Endothelial cell of umbilical vein (primary cell): ENCODE measurements around the gene ABCF2. TPM values are rescaled to one million over a fixed set of nuclear protein-coding genes. Genes with fewer than 3 reads are reported as not detected.

ENCODE experiments used
- BruUV-seq: library from RNA; stranded (reverse); fragments of 400-500 nt; replicated peaks from 2 replicates; lab custom pipeline; 2021; lab: Mats Ljungman, UMichigan
- CTCF ChIA-PET: fragments of 300-600, 350-600 bp; sonication (Branson Sonifier 250); formaldehyde crosslinking; loops from one replicate; lab custom pipeline; 2021; ENCODE audit warnings: antibody characterized with exemption, inconsistent platforms; lab: Charles Lee
- POLR2A ChIA-PET: fragments of 300-600, 350-600 bp; sonication (Branson Sonifier 250); formaldehyde crosslinking; loops from one replicate; lab custom pipeline; 2021; ENCODE audit warnings: antibody characterized with exemption, inconsistent platforms; lab: Charles Lee
- DNase-seq: peaks from one replicate; pipeline ENCODE4 v3.0.0-alpha.2; 2011; ENCODE audit warnings: low read depth, low spot score
- FAIRE-seq: peaks from 2 replicates; lab custom pipeline; 2011; peaks lifted over from hg19 to GRCh38; lab: Jason Lieb, UNC
- H2AFZ ChIP-seq: 2 replicates; pipeline ENCODE4 v1.6.0; 2012; ENCODE audit warnings: low read depth, low read length, control low read depth, inconsistent platforms
- H3K27ac ChIP-seq: 2 replicates; pipeline ENCODE4 v1.5.1; 2011; ENCODE audit warnings: low read depth, mild to moderate bottlenecking, control low read depth, low read length, moderate library complexity; ENCODE audit not compliant: insufficient read depth
- H3K27me3 ChIP-seq, 2 experiments: 2 replicates each; pipeline versions ENCODE4 v1.6.0 to v1.6.1; 2011; ENCODE audit warnings: low read length in 2 of 2, mixed read lengths in 1 of 2; ENCODE audit not compliant: control insufficient read depth in 2 of 2, insufficient read depth in 2 of 2
- H3K36me3 ChIP-seq, 2 experiments: 2 replicates in 1 of 2; 3 replicates in 1 of 2; pipeline ENCODE4 v1.5.1; 2011; ENCODE audit warnings: low read length in 2 of 2, mild to moderate bottlenecking in 1 of 2, moderate library complexity in 1 of 2; ENCODE audit not compliant: control insufficient read depth in 2 of 2, insufficient read depth in 2 of 2; ENCODE audit errors: extremely low read depth in 1 of 2
- H3K4me1 ChIP-seq: 3 replicates; pipeline ENCODE4 v1.5.1; 2011; ENCODE audit warnings: mild to moderate bottlenecking, low read length; ENCODE audit not compliant: control insufficient read depth, insufficient read depth; ENCODE audit errors: extremely low read depth
- H3K4me2 ChIP-seq: 2 replicates; pipeline ENCODE4 v1.6.1; 2011; ENCODE audit warnings: low read length, control low read depth, mixed read lengths; ENCODE audit not compliant: insufficient read depth
- H3K4me3 ChIP-seq, 3 experiments: fragments of 200-600 bp in 1 of 3; sonication (generic), shearing (Covaris generic) in 1 of 3; replicated peaks in 1 of 3; 2 replicates each; pipeline ENCODE4 v1.5.1; 2011 to 2016; ENCODE audit warnings: control low read depth in 3 of 3, low read length in 3 of 3, mild to moderate bottlenecking in 2 of 3, inconsistent platforms in 1 of 3, low read depth in 1 of 3, moderate library complexity in 1 of 3; ENCODE audit not compliant: insufficient read depth in 1 of 3
- H3K79me2 ChIP-seq: 2 replicates; pipeline ENCODE4 v1.6.0; 2012; ENCODE audit warnings: low read length, inconsistent platforms; ENCODE audit not compliant: control insufficient read depth, insufficient read depth
- H3K9ac ChIP-seq: replicated peaks from 2 replicates; pipeline ENCODE3; 2011; ENCODE audit warnings: low read length, control low read depth; ENCODE audit not compliant: insufficient read depth; ENCODE audit errors: extremely low read depth
- H3K9me1 ChIP-seq: replicated peaks from 3 replicates; pipeline ENCODE4 v1.6.0; 2011; ENCODE audit warnings: mild to moderate bottlenecking, low read length; ENCODE audit not compliant: control insufficient read depth, insufficient read depth; ENCODE audit errors: extremely low read depth
- H3K9me3 ChIP-seq: replicated peaks from 2 replicates; pipeline ENCODE4 v1.5.1; 2012; ENCODE audit warnings: low read length, inconsistent platforms; ENCODE audit not compliant: control insufficient read depth, insufficient read depth
- H4K20me1 ChIP-seq: replicated peaks from 2 replicates; pipeline ENCODE3; 2011; ENCODE audit warnings: mild to moderate bottlenecking, low read length; ENCODE audit not compliant: control insufficient read depth, insufficient read depth; ENCODE audit errors: extremely low read depth
- EZH2 ChIP-seq: IDR thresholded peaks from 2 replicates; pipeline ENCODE4 v1.6.1; 2012; ENCODE audit warnings: borderline replicate concordance, low read depth, mild to moderate bottlenecking, moderate library complexity, low read length, inconsistent platforms; ENCODE audit not compliant: severe bottlenecking
- FOS ChIP-seq: IDR thresholded peaks from 2 replicates; pipeline ENCODE4 v1.6.1; 2011; ENCODE audit warnings: mild to moderate bottlenecking, low read length, moderate library complexity, borderline replicate concordance; ENCODE audit not compliant: insufficient read depth
- GATA2 ChIP-seq: IDR thresholded peaks from 2 replicates; pipeline ENCODE4 v1.7.0; 2011; ENCODE audit warnings: low read depth, mild to moderate bottlenecking, moderate library complexity, mixed read lengths, low read length; ENCODE audit not compliant: insufficient read length, insufficient read depth
- JUN ChIP-seq: IDR thresholded peaks from 2 replicates; pipeline ENCODE4 v1.6.1; 2011; ENCODE audit warnings: borderline replicate concordance, low read depth; ENCODE audit not compliant: insufficient read length, insufficient read depth
- MYC ChIP-seq: IDR thresholded peaks from one replicate; pipeline ENCODE4 v1.6.1; 2011; ENCODE audit warnings: mild to moderate bottlenecking, low read depth, low read length
- POLR2A ChIP-seq: IDR thresholded peaks from 2 replicates; pipeline ENCODE4 v1.6.1; 2012; ENCODE audit warnings: low read depth, mild to moderate bottlenecking, control low read depth, low read length
- POLR2AphosphoS5 ChIP-seq: IDR thresholded peaks from 2 replicates; pipeline ENCODE4 v1.6.1; 2012; ENCODE audit warnings: low read depth, mild to moderate bottlenecking, control low read depth, low read length, moderate library complexity; ENCODE audit not compliant: insufficient read depth
- dilution Hi-C: fragments of 300-500 bp; cut with MboI; formaldehyde crosslinking; loops from one replicate; pipeline ENCODE4 v1.15.0; 2019; ENCODE audit warnings: low sequenced_read_pairs; ENCODE audit not compliant: extremely low pct_ligation_motif_present
- intact Hi-C: fragments of 100-400 bp; cut with micrococcal nuclease; formaldehyde crosslinking; loops from one replicate; pipeline ENCODE4 v1.10.0; 2022
- polyA plus RNA-seq, 4 experiments: library from polyadenylated mRNA; depleted of rRNA in 3 of 4; stranded (reverse) in 3 of 4; unstranded in 1 of 4; fragments of >200 nt; gene quantifications; 2 replicates each; pipeline versions ENCODE4 v1.2.1 to v1.2.3, GENCODE V29; 2011 to 2012; ENCODE audit warnings: missing spikeins in 1 of 4
- total RNA-seq: library from RNA; stranded (reverse); gene quantifications from 2 replicates; pipeline ENCODE4 v1.2.3, GENCODE V29; 2021
- TF ChIP-seq, protein P1 (sequence below): IDR thresholded peaks from 2 replicates; pipeline ENCODE4 v1.6.1; 2011; ENCODE audit not compliant: insufficient read depth, insufficient read length
- TF ChIP-seq, protein P2 (sequence below), 2 donors: IDR thresholded peaks; 1 replicate in 1 of 2; 2 replicates in 1 of 2; pipeline ENCODE4 v1.5.1; 2011; ENCODE audit warnings: low read length in 2 of 2, mild to moderate bottlenecking in 2 of 2, moderate library complexity in 2 of 2, control low read depth in 1 of 2, inconsistent platforms in 1 of 2, low read depth in 1 of 2; ENCODE audit not compliant: insufficient read depth in 1 of 2; ENCODE audit errors: extremely low read depth in 1 of 2

ABCF2 gene
- total and polyA plus RNA-seq, 2 donors (not counting 3 experiments of a cell fraction or from before 2014, with no cell fraction given): 45.3 to 61.6 TPM

DNA sequence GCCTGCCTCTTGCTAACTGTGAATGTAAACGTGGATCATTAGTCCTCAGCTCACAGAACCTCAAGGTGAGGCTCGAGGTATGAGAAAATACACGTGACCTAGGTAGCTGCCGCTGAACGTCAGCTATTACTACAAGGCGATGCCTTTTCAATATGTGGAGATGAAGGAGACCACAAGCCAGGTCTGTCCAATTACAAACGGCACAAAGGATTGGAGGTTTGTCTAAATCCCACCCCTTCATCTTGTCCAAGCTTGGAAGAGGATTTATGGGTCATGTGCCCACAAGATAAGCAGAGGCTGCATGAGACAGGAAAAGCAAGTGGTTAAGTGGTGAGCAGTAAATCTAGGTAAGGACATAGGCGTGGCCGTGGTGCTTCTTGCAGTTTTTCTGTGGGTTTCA is 20.1 kb downstream of the ABCF2 start:
- H4K20me1 ChIP-seq: no peaks in the 10 kb centered on the region
- H3K36me3 ChIP-seq: no peaks in the 10 kb centered on the region
- H3K79me2 ChIP-seq: no peaks in the 10 kb centered on the region
- ChIA-PET POLR2A (interaction anchor here (2.5 kb wide), 1 partner anchor 20 kb away, joined by 5 read pairs; the partner anchor contains the start of gene ABCF2), CTCF (interaction anchor here (1.4 kb wide), 1 partner anchor 38 kb away, joined by 3 read pairs; no protein-coding TSS in a partner anchor)
- peaks cover 2 to 11% of the 10 kb centered on the region in 2 experiments for H3K27me3 ChIP-seq
- intact Hi-C loops (no loop called here), dilution Hi-C loops (no loop called here)
- H3K27ac ChIP-seq: no peak overlapping the region
- no peak overlapping the region for H3K9ac ChIP-seq
- no peak for DNase-seq
- H3K4me3 ChIP-seq: no peak overlapping the region
- no peaks in the 10 kb centered on the region for H3K9me1 ChIP-seq
- no peaks in the 10 kb centered on the region for H3K4me1 ChIP-seq
- H2AFZ ChIP-seq: no peak overlapping the region
- no peaks in the 10 kb centered on the region for H3K9me3 ChIP-seq
- FAIRE-seq: no peak
- BruUV-seq: no TSS peak
- H3K4me2 ChIP-seq: no peak overlapping the region
- TF ChIP-seq, protein P1, sequence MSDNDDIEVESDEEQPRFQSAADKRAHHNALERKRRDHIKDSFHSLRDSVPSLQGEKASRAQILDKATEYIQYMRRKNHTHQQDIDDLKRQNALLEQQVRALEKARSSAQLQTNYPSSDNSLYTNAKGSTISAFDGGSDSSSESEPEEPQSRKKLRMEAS: no peak
- TF ChIP-seq MYC: no peak
- no peak for TF ChIP-seq POLR2AphosphoS5
- no peak for TF ChIP-seq JUN
- TF ChIP-seq FOS: no peak
- no peak for TF ChIP-seq EZH2
- TF ChIP-seq GATA2: no peak
- TF ChIP-seq, protein P2, sequence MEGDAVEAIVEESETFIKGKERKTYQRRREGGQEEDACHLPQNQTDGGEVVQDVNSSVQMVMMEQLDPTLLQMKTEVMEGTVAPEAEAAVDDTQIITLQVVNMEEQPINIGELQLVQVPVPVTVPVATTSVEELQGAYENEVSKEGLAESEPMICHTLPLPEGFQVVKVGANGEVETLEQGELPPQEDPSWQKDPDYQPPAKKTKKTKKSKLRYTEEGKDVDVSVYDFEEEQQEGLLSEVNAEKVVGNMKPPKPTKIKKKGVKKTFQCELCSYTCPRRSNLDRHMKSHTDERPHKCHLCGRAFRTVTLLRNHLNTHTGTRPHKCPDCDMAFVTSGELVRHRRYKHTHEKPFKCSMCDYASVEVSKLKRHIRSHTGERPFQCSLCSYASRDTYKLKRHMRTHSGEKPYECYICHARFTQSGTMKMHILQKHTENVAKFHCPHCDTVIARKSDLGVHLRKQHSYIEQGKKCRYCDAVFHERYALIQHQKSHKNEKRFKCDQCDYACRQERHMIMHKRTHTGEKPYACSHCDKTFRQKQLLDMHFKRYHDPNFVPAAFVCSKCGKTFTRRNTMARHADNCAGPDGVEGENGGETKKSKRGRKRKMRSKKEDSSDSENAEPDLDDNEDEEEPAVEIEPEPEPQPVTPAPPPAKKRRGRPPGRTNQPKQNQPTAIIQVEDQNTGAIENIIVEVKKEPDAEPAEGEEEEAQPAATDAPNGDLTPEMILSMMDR (IDR thresholded peaks at IDR 0.05; ENCODE audit: extremely low read depth in 1 of 2, insufficient read depth in 1 of 2, low read depth in 1 of 2, low read length in 2 of 2): no peak
- TF ChIP-seq POLR2A: no peak
